H1 (cell line): ENCODE results near the gene AHI1. TPM values are rescaled to one million over a fixed set of nuclear protein-coding genes. Genes with fewer than 3 reads are reported as not detected.
A peak's percentile ranks its signal among the peaks of the same experiment; 100 is the strongest.

Experiments used
- CTCF ChIA-PET: fragments of 300-600 bp; sonication (Branson Sonifier 250); formaldehyde crosslinking; loops from one replicate; lab custom pipeline; 2021; ENCODE audit not compliant: partially characterized antibody; lab: Charles Lee
- POLR2A ChIA-PET: fragments of 300-600 bp; sonication (Branson Sonifier 250); formaldehyde crosslinking; loops from one replicate; lab custom pipeline; 2021; ENCODE audit warnings: inconsistent platforms; ENCODE audit not compliant: partially characterized antibody; lab: Charles Lee
- DNase-seq, 2 experiments: peaks; one replicate each; pipeline versions ENCODE4 v3.0.0 to v3.0.0-alpha.2; 2010 to 2022; ENCODE audit warnings: low spot score in 2 of 2, low read depth in 1 of 2, mixed read lengths in 1 of 2
- FAIRE-seq: peaks from 2 replicates; lab custom pipeline; 2011; peaks lifted over from hg19 to GRCh38; lab: Jason Lieb, UNC
- H2AFZ ChIP-seq: 2 replicates; pipeline ENCODE4 v1.8.1; 2012; ENCODE audit warnings: low read length, inconsistent platforms
- H2AK5ac ChIP-seq: 2 replicates; pipeline ENCODE4 v1.6.1; 2013; ENCODE audit warnings: low read depth, low read length
- H2BK120ac ChIP-seq: replicated peaks from 2 replicates; pipeline ENCODE3; 2013; ENCODE audit warnings: low read depth, low read length, inconsistent platforms
- H2BK12ac ChIP-seq: 2 replicates; pipeline ENCODE4 v1.6.1; 2013; ENCODE audit warnings: low read depth, low read length
- H2BK15ac ChIP-seq: 2 replicates; pipeline ENCODE4 v1.6.1; 2013; ENCODE audit warnings: low read length
- H2BK20ac ChIP-seq: 2 replicates; pipeline ENCODE4 v1.6.1; 2013; ENCODE audit warnings: low read length
- H2BK5ac ChIP-seq: 2 replicates; pipeline ENCODE4 v1.6.1; 2013; ENCODE audit warnings: low read depth, low read length
- H3K14ac ChIP-seq: 2 replicates; pipeline ENCODE4 v1.6.1; 2013; ENCODE audit warnings: inconsistent platforms; ENCODE audit not compliant: insufficient read length
- H3K18ac ChIP-seq: 2 replicates; pipeline ENCODE4 v1.6.1; 2013; ENCODE audit warnings: low read length; ENCODE audit errors: extremely low read depth
- H3K23ac ChIP-seq: 2 replicates; pipeline ENCODE4 v1.6.1; 2013; ENCODE audit warnings: inconsistent platforms; ENCODE audit not compliant: insufficient read length
- H3K23me2 ChIP-seq: 2 replicates; pipeline ENCODE4 v1.6.1; 2013; ENCODE audit warnings: low read depth, low read length
- H3K27ac ChIP-seq: 2 replicates; pipeline ENCODE4 v1.6.1; 2011; ENCODE audit warnings: low read depth, low read length, inconsistent platforms
- H3K27me3 ChIP-seq, 4 experiments: replicated peaks in 1 of 4; 1 replicate in 1 of 4; 2 replicates in 3 of 4; pipeline versions ENCODE4 v1.6.1 to v1.8.1; 2011 to 2013; ENCODE audit warnings: low read length in 3 of 4, mild to moderate bottlenecking in 3 of 4, inconsistent platforms in 2 of 4, mixed read lengths in 2 of 4, moderate library complexity in 1 of 4; ENCODE audit not compliant: control insufficient read depth in 3 of 4, insufficient read depth in 3 of 4; ENCODE audit errors: extremely low read depth in 1 of 4
- H3K36me3 ChIP-seq, 4 experiments: 2 replicates each; pipeline versions ENCODE4 v1.6.1 to v1.8.1; 2011 to 2013; ENCODE audit warnings: mild to moderate bottlenecking in 4 of 4, low read length in 3 of 4, moderate library complexity in 2 of 4, control low read depth in 1 of 4, inconsistent platforms in 1 of 4; ENCODE audit not compliant: insufficient read depth in 4 of 4, control insufficient read depth in 2 of 4
- H3K4ac ChIP-seq: replicated peaks from 2 replicates; pipeline ENCODE3; 2013; ENCODE audit warnings: low read length, low read depth, mixed read lengths, inconsistent platforms; ENCODE audit not compliant: insufficient read length
- H3K4me1 ChIP-seq, 4 experiments: replicated peaks in 1 of 4; 1 replicate in 1 of 4; 2 replicates in 3 of 4; pipeline versions ENCODE4 v1.6.1 to v1.8.1; 2011 to 2013; ENCODE audit warnings: low read length in 3 of 4, inconsistent platforms in 2 of 4, mixed read lengths in 1 of 4; ENCODE audit not compliant: insufficient read depth in 4 of 4, control insufficient read depth in 3 of 4
- H3K4me2 ChIP-seq, 2 experiments: 2 replicates each; pipeline versions ENCODE4 v1.6.1 to v1.8.1; 2011 to 2013; ENCODE audit warnings: low read depth in 2 of 2, low read length in 2 of 2, control low read depth in 1 of 2, inconsistent platforms in 1 of 2, mild to moderate bottlenecking in 1 of 2; ENCODE audit not compliant: insufficient read depth in 1 of 2
- H3K4me3 ChIP-seq, 4 experiments: fragments of 200-600, 300-600 bp in 1 of 4; sonication (generic), shearing (Covaris generic), sonication (Bioruptor Twin) in 1 of 4; 2 replicates each; pipeline versions ENCODE4 v1.5.1 to v1.8.1; 2011 to 2016; ENCODE audit warnings: low read length in 4 of 4, low read depth in 3 of 4, control low read depth in 2 of 4, inconsistent platforms in 2 of 4, mild to moderate bottlenecking in 2 of 4, mixed read lengths in 1 of 4, moderate library complexity in 1 of 4; ENCODE audit not compliant: insufficient read depth in 2 of 4; ENCODE audit errors: extremely low read depth in 1 of 4
- H3K56ac ChIP-seq: replicated peaks from 2 replicates; pipeline ENCODE3; 2013; ENCODE audit warnings: low read depth, mild to moderate bottlenecking, mixed read lengths, low read length, inconsistent platforms; ENCODE audit not compliant: insufficient read length
- H3K79me1 ChIP-seq: 2 replicates; pipeline ENCODE4 v1.6.1; 2013; ENCODE audit warnings: low read depth, low read length, control low read depth
- H3K79me2 ChIP-seq, 2 experiments: 2 replicates each; pipeline versions ENCODE4 v1.6.1 to v1.8.1; 2012 to 2013; ENCODE audit warnings: low read length in 2 of 2, mild to moderate bottlenecking in 2 of 2, inconsistent platforms in 1 of 2; ENCODE audit not compliant: insufficient read depth in 2 of 2, control insufficient read depth in 1 of 2
- H3K9ac ChIP-seq, 4 experiments: replicated peaks in 1 of 4; 1 replicate in 1 of 4; 2 replicates in 3 of 4; pipeline versions ENCODE4 v1.6.1 to v1.8.1; 2011 to 2013; ENCODE audit warnings: low read depth in 3 of 4, low read length in 3 of 4, control low read depth in 2 of 4, mild to moderate bottlenecking in 2 of 4, moderate library complexity in 2 of 4, inconsistent platforms in 1 of 4; ENCODE audit errors: extremely low read depth in 1 of 4
- H3K9me3 ChIP-seq, 2 experiments: 2 replicates each; pipeline versions ENCODE4 v1.6.1 to v1.8.1; 2012 to 2013; ENCODE audit warnings: mild to moderate bottlenecking in 2 of 2, moderate library complexity in 2 of 2, control low read depth in 1 of 2, inconsistent platforms in 1 of 2, low read depth in 1 of 2, low read length in 1 of 2, mixed read lengths in 1 of 2; ENCODE audit not compliant: insufficient read depth in 2 of 2
- H4K20me1 ChIP-seq, 2 experiments: replicated peaks in 1 of 2; 2 replicates each; pipeline versions ENCODE3 to v1.8.1; 2011 to 2013; ENCODE audit warnings: inconsistent platforms in 2 of 2, low read length in 2 of 2, mild to moderate bottlenecking in 1 of 2; ENCODE audit not compliant: insufficient read depth in 2 of 2, control insufficient read depth in 1 of 2
- H4K5ac ChIP-seq: 2 replicates; pipeline ENCODE4 v1.6.1; 2013; ENCODE audit warnings: low read length, low read depth, mixed read lengths, inconsistent platforms; ENCODE audit not compliant: insufficient read length
- H4K8ac ChIP-seq: 2 replicates; pipeline ENCODE4 v1.8.0; 2013; ENCODE audit warnings: mild to moderate bottlenecking, moderate library complexity, low read length, inconsistent platforms; ENCODE audit not compliant: insufficient read depth; ENCODE audit errors: extremely low read depth
- H4K91ac ChIP-seq: replicated peaks from 2 replicates; pipeline ENCODE3; 2013; ENCODE audit warnings: low read length, mixed read lengths, inconsistent platforms; ENCODE audit not compliant: insufficient read length
- GABPA ChIP-seq: IDR thresholded peaks from 2 replicates; pipeline ENCODE4 v1.6.1; 2011; ENCODE audit warnings: mild to moderate bottlenecking, low read length, moderate library complexity, borderline replicate concordance; ENCODE audit not compliant: insufficient read depth
- HDAC6 ChIP-seq: IDR thresholded peaks from one replicate; pipeline ENCODE4 v1.7.1; 2012; ENCODE audit warnings: low read depth, mild to moderate bottlenecking, inconsistent platforms, low read length, moderate library complexity
- JUN ChIP-seq: IDR thresholded peaks from 2 replicates; pipeline ENCODE4 v1.6.1; 2011; ENCODE audit warnings: low read depth, mild to moderate bottlenecking, improper control_type of control experiment, low read length
- POU5F1 ChIP-seq: IDR thresholded peaks from 2 replicates; pipeline ENCODE4 v1.6.1; 2011; ENCODE audit warnings: low read depth, mild to moderate bottlenecking, low read length, moderate library complexity
- RFX5 ChIP-seq: IDR thresholded peaks from 2 replicates; pipeline ENCODE4 v1.6.1; 2011; ENCODE audit warnings: low read depth, low read length, improper control_type of control experiment, borderline replicate concordance
- RNF2 ChIP-seq: fragments of 200-900, 300-1000 bp; sonication (generic); IDR thresholded peaks from 2 replicates; pipeline ENCODE4 v1.7.1; 2016; ENCODE audit warnings: borderline replicate concordance, low read depth, mild to moderate bottlenecking, antibody characterized with exemption, low read length; ENCODE audit not compliant: poor library complexity, severe bottlenecking; ENCODE audit errors: missing control alignments
- SIN3A ChIP-seq, 2 experiments: IDR thresholded peaks in 1 of 2; conservative IDR thresholded peaks in 1 of 2; 2 replicates each; pipeline ENCODE4 v1.6.1; 2011 to 2012; ENCODE audit warnings: low read length in 2 of 2, improper control_type of control experiment in 1 of 2, low read depth in 1 of 2, mild to moderate bottlenecking in 1 of 2
- SIX5 ChIP-seq: IDR thresholded peaks from 2 replicates; pipeline ENCODE4 v1.6.1; 2011; ENCODE audit warnings: mild to moderate bottlenecking, low read depth, low read length
- SUZ12 ChIP-seq: fragments of 200-600 bp; sonication (generic); IDR thresholded peaks from 2 replicates; pipeline ENCODE4 v1.6.1; 2012; ENCODE audit warnings: mild to moderate bottlenecking, inconsistent platforms, low read length, moderate library complexity, mixed read lengths
- TEAD4 ChIP-seq: IDR thresholded peaks from 2 replicates; pipeline ENCODE4 v1.6.1; 2012; ENCODE audit warnings: low read depth, low read length, inconsistent platforms, mixed read lengths
- WGBS, 2 experiments: shearing (Covaris generic) in 1 of 2; methylation state at CpG; one replicate each; pipeline versions ENCODE4 v1.1.6 to v1.1.7; 2013 to 2015; ENCODE audit warnings: low lambda C conversion rate in 2 of 2, mixed read lengths in 2 of 2, inconsistent platforms in 1 of 2, low coverage in 1 of 2, missing lambda C conversion rate in 1 of 2; ENCODE audit not compliant: insufficient replicate concordance in 2 of 2, insufficient coverage in 1 of 2, insufficient read length in 1 of 2; ENCODE audit errors: extremely low coverage in 1 of 2, missing lambda C conversion rate in 1 of 2; 5-methylcytosine and 5-hydroxymethylcytosine counted together
- polyA plus RNA-seq, 7 experiments: library from polyadenylated mRNA; depleted of rRNA in 3 of 7; stranded (reverse) in 5 of 7; unstranded in 2 of 7; fragments of >200 nt in 5 of 7; fragments of 200-250 nt in 2 of 7; gene quantifications; 1 replicate in 5 of 7; 2 replicates in 1 of 7; 4 replicates in 1 of 7; pipeline versions ENCODE4 v1.2.1 to v1.2.3, GENCODE V29; 2011 to 2013; ENCODE audit warnings: missing spikeins in 2 of 7, mixed read lengths in 2 of 7
- total RNA-seq: library from RNA; stranded (reverse); fragmentation: NEBNext Ultra II Directional; extraction: Animal tissue kit (Norgen Biotek cat#: 25700); gene quantifications from 2 replicates; pipeline ENCODE4 v1.2.1, GENCODE V29; 2021
- TF ChIP-seq, protein P1 (sequence below): IDR thresholded peaks from 2 replicates; pipeline ENCODE4 v1.6.1; 2011; ENCODE audit warnings: low read depth, mild to moderate bottlenecking, low read length; ENCODE audit not compliant: insufficient read depth

The AHI1 gene
- total and polyA plus RNA-seq, 2 of the 8 experiments (the other 6 are each of a cell fraction or from before 2014, with no cell fraction given) = 4.2 to 19.6 TPM

DNA sequence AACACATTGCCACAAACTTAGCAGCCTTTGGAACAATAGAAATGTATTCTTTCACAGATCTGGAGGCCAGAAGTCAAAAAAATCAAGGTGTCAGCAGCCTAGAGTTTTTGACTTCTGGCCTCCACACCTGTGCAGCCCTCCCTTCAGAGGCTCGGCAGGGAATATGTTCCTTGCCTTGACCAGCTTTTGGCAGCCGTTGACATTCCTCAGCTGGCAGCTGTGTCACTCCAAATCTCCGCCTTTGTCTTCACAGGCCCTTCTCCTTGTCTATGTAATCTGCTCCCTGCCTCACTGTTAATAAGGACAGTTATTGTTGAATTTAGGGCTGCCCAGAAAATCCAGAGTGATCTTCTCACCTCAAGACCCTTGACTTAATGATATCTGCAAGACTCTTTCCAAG lies 17.2 kb upstream of the AHI1 start:
- POLR2A ChIA-PET = interaction anchor here (0.7 kb wide), 1 partner anchor 19 kb away, joined by 3 read pairs; no protein-coding TSS in a partner anchor
- no peaks in the 10 kb centered on the region for H3K36me3 ChIP-seq
- no peak overlapping the region for H3K27ac ChIP-seq
- no peak overlapping the region for H3K4me3 ChIP-seq
- FAIRE-seq = no peak
- no peak overlapping the region for H2BK15ac ChIP-seq
- no peaks in the 10 kb centered on the region for H3K4me1 ChIP-seq
- CTCF ChIA-PET = no interaction called here
- no peak overlapping the region for H2BK20ac ChIP-seq
- H3K18ac ChIP-seq = no peak overlapping the region
- no peaks in the 10 kb centered on the region for H3K27me3 ChIP-seq
- H3K23me2 ChIP-seq = no peaks in the 10 kb centered on the region
- no peak overlapping the region for H2BK5ac ChIP-seq
- H3K23ac ChIP-seq = no peak overlapping the region
- H2BK120ac ChIP-seq = no peak overlapping the region
- no peak overlapping the region for H3K9ac ChIP-seq
- H2AFZ ChIP-seq = no peak overlapping the region
- no peak overlapping the region for H3K4ac ChIP-seq
- no peak overlapping the region for H4K5ac ChIP-seq
- H3K79me2 ChIP-seq = no peaks in the 10 kb centered on the region
- no peak for TF ChIP-seq HDAC6
- TF ChIP-seq SIN3A (conservative IDR thresholded peaks at IDR 0.05 in 1 of 2, IDR thresholded peaks at IDR 0.05 in 1 of 2; ENCODE audit: low read depth in 1 of 2, low read length in 2 of 2) = 0 out of 4 replicates have a peak, but pooled peaks of 1 of the 2 experiments have one; percentile 27
- TF ChIP-seq TEAD4 = 0 out of 2 replicates have a peak, but pooled peaks have one; percentile 6
- no peak for TF ChIP-seq GABPA
- TF ChIP-seq SUZ12 = no peak
- no peak for TF ChIP-seq RNF2
- no peak for TF ChIP-seq POU5F1
- TF ChIP-seq SIX5 = no peak
- TF ChIP-seq JUN = no peak
- TF ChIP-seq RFX5 = no peak
- TF ChIP-seq, protein P1, sequence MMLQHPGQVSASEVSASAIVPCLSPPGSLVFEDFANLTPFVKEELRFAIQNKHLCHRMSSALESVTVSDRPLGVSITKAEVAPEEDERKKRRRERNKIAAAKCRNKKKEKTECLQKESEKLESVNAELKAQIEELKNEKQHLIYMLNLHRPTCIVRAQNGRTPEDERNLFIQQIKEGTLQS = no peak
- TF ChIP-seq, all 59 proteins: peak for 2
- Histone ChIP-seq H2BK12ac (no peak overlapping the region), H4K91ac (no peak overlapping the region), H3K56ac (no peak overlapping the region), H4K8ac (no peak overlapping the region), H2AK5ac (no peak overlapping the region), H4K20me1 (no peaks in the 10 kb centered on the region), H3K9me3 (no peaks in the 10 kb centered on the region), H3K14ac (no peak overlapping the region), H3K79me1 (no peaks in the 10 kb centered on the region), H3K4me2 (no peak overlapping the region)
- WGBS, 2 experiments = 86% methylated on average over 3 of the region's 3 CpGs; no CpG with 5 or more reads in 1 of the 2 experiments
- DNase-seq = no peak
